Caki2 (cell line): ENCODE data around the gene KCNIP1. TPM values are rescaled to one million over a fixed set of nuclear protein-coding genes. Genes with fewer than 3 reads are reported as not detected.
A peak's percentile ranks its signal among the peaks of the same experiment; 100 is the strongest.

Experiments used
- DNase-seq: peaks from one replicate; pipeline ENCODE4 v3.0.0-alpha.2; 2015; ENCODE audit warnings: low read depth
- in situ Hi-C: cut with HindIII; loops from 2 replicates; pipeline ENCODE4 v1.10.0; 2016; ENCODE audit warnings: low sequenced_read_pairs, low pct_unique_long_range_greater_than_20kb, mixed read lengths
- total RNA-seq: library from RNA; depleted of rRNA; stranded (reverse); fragments of >200 nt; shearing (Covaris generic); gene quantifications from 2 replicates; pipeline ENCODE4 v1.2.3, GENCODE V29; 2014; ENCODE audit warnings: low replicate concordance; rRNA removed

Gene KCNIP1
- not detected in 2 replicates for total RNA-seq

DNA sequence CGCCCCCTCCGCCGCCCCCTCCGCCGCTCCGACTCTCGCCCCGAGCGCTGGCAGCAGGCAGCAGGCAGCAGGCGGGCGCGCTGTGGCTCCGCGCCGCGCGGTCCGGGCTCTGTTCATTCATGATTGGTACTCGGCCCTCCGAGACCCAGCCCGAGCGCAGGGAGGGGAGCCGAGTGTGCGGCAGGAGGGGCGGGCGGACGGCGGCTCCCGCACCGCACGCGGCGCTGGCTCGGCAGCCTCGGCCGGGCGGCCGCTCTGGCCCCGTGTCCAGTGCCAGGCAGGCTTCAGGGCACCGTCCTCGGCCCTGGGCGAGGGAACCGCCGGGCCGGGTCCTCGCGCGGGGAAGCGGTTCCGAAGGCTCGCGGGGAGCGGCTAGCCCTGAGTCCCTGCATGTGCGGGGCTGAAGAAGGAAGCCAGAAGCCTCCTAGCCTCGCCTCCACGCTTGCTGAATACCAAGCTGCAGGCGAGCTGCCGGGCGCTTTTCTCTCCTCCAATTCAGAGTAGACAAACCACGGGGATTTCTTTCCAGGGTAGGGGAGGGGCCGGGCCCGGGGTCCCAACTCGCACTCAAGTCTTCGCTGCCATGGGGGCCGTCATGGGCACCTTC lies at the start of gene KCNIP1:
Gene KCNIP1 (plus strand): TSS at position 31 of the 607 bp plus-strand sequence.
- in situ Hi-C loops, result no loop called here
- no peak for DNase-seq

- no peak for DNase-seq
- in situ Hi-C loops, result no loop called here
Measured at GRCh38 chr5:170463426-170463825, 40.4 kb upstream of the KCNIP1 start.

DNA sequence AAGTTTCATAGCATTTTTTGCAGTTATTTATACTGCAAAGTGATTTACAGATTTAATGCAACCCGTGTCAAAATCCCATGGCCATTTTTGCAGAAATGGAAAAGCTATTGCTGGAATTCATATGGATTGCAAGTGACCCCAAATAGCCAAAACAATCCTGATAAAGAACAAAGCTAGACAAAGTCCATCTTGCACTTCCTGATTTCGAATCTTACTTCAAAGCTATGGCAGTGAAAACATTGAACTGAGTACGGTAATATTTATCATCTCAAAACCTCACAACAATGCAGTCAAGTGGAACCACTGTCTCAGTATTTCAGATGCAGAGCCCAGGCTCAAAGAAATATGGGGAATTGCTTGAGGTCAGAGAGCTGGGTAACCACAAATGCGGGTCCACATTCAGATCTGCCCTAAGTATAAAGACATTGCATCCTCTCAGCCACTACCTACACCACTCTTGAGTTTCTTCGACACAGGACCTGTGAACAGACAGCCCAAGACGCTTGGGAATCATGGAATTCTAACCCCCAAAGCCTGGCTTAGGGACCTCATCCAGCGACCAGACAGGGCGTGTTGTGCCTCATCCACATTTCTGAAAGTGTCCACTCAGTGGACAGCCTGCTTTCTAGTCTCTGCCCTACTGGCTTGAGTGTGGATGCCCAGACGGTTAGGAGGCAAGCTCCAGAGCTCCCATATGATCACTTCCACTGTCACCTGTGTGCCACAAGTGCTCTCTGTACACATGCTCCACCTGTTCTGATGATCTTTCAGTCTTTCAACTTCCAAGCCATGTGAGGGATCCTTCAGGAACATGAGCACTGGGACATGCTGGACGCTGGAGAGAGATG lies 39.3 kb upstream of the KCNIP1 start:
- in situ Hi-C loops, result no loop called here
- no peak for DNase-seq

- in situ Hi-C loops, result no loop called here
- no peak for DNase-seq
Measured at GRCh38 chr5:170466553-170466952, 37.3 kb upstream of the KCNIP1 start.

- in situ Hi-C loops, result no loop called here
- peak; percentile 69 for DNase-seq
Measured at GRCh38 chr5:170466988-170467707, 36.7 kb upstream of the KCNIP1 start.

DNA sequence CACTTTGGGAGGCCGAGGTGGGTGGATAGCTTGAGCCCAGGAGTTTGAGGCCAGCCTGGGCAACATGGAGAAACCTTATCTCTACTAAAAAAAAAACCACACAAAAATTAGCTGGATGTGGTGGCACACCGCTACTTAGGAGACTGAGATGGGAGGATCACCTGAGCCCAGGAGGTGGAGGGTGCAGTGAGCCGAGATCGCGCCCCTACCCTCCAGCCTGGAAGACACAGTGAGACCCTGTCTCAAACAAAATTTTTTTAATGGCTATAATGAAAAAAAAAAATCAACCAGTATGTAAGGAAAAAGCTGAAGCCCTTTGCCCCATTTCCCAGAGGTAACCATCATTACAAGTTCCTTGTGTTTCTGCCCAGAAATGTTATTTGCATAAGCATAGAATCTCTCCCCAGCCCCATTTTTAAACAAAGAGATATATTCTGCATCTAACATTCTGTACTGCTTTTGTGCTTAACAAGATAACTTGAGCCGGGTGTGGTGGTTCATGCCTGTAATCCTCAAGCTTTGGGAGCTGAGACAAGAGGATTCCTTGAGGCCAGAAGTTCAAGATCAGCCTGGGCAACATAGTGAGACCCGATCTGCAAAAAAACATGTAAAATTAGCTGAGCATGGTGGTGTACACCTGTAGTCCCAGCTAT lies 35.1 kb upstream of the KCNIP1 start:
- in situ Hi-C loops, result no loop called here
- no peak for DNase-seq

GRCh38 chr5:170469414-170469813 lies 34.4 kb upstream of the KCNIP1 start:
- no peak for DNase-seq
- in situ Hi-C loops, result no loop called here

- DNase-seq, result no peak
- in situ Hi-C loops, result no loop called here
Measured at GRCh38 chr5:170470275-170470674, 33.5 kb upstream of the KCNIP1 start.

- no peak for DNase-seq
- in situ Hi-C loops, result no loop called here
Measured at GRCh38 chr5:170470808-170471404, 32.9 kb upstream of the KCNIP1 start.

GRCh38 chr5:170471551-170472178 lies 32.2 kb upstream of the KCNIP1 start:
- in situ Hi-C loops, result no loop called here
- no peak for DNase-seq

DNA sequence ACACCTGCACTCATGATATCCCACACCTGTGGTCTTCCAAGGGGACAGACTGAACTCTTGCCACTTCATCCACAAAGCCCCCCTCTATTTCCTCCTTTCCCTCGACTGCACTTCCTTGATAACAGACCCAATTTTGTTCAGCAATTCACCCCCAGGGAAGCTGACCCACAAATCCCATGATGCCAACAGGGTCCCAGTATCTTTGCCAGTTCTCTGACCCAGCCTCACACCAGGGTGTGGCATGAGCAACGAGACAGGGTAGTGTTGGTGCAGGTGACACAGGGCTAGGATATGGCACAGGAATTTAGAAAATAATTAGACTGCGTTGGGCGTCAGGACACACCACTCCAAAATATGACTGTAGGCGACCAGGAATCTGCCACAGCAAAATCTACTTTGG lies 30.2 kb upstream of the KCNIP1 start:
- in situ Hi-C loops, result no loop called here
- DNase-seq, result no peak

DNA sequence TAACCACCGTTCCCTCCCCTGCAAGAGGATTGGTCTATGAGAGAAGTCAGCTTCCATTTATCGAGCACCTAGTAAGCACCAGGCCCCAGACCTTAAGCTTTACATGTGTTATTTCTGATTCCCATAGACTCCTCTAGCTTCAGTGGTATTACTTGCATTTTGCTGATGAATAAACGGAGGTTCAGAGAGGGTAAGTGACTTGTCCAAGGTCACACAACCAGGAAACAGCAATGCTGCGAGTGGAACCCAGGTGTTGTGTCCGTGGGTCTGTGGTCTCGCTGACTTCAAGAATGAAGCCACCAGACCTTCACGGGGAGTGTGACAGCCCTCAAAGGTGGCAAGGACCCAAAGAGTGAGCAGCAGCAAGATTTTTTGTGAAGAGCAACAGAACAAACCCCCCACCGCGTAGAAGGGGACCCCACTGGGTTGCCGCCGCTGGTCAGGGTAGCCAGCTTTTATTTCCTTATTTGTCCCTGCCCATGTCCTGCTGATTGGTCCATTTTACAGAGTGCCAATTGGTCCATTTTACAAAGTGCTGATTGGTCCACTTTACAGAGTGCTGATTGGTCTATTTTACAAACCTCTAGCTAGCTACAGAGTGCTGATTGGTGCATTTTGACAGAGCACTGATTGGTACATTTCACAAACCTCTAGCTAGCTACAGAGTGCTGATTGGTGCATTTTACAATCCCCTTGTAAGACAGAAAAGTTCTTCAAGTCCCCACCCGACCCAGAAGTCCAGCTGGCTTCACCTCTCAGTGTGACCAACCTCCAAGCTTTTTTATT lies 29.1 kb upstream of the KCNIP1 start:
- in situ Hi-C loops, result no loop called here
- no peak for DNase-seq

DNA sequence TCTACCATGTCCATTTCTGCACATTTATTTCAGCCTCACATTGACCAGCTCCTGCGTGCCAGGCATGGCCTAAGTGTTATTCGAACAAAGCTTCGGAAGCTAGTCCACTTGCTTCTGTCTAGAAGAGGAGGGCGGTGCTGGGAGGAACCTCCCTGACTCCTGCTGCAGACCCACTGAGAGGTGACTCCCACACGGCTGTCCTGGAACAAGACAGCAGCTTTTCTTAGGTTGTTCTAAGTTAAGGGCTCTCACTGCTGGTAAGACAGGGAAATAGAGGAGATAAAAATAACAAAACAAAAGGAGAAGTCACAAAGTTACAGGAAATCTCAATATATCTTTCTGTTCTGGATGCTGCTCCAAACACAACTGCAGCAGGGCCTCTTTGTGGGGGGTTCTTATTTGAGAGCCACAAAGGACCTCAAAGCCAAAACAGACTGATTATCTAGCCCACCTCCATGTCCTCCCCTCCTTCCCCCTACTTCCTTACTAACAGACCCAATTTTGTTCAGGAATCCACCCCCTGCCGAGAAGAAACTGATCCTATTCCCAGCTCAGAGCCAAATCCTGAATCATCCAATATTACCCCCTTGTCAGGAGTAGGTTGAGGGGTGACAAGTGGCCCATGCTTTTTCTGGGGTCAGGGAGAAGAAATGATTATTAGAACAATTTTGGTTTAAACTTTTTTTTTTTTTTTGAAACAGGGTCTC lies 28.4 kb upstream of the KCNIP1 start:
- in situ Hi-C loops, result no loop called here
- DNase-seq, result no peak

DNA sequence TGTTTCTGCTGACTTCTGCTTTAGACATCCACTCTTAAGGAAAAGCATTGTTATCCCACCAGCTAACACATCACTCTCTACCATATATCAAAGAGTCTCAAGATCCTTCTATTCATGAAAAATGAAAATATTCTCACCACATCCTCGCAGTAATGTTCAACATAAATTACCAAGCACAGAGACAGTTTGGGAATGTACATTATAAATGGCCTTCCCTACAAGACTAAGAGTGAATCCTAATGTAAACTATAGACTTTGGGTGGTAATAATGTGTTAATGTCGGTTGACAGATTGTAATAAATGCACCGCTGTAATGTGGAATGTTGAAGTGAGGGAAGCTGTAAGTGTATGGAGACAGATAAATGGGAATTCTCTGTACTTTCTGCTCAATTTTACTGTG lies 27.1 kb upstream of the KCNIP1 start:
- in situ Hi-C loops, result no loop called here

GRCh38 chr5:170477906-170478305 lies 25.9 kb upstream of the KCNIP1 start:
- in situ Hi-C loops, result no loop called here

More for the DNA sequence above, 27.1 kb upstream of the KCNIP1 start:
- no peak for DNase-seq

GRCh38 chr5:170478306-170478705 lies 25.5 kb upstream of the KCNIP1 start:
- in situ Hi-C loops, result no loop called here
- DNase-seq, result no peak

More at GRCh38 chr5:170477906-170478305, 25.9 kb upstream of the KCNIP1 start:
- DNase-seq, result no peak

DNA sequence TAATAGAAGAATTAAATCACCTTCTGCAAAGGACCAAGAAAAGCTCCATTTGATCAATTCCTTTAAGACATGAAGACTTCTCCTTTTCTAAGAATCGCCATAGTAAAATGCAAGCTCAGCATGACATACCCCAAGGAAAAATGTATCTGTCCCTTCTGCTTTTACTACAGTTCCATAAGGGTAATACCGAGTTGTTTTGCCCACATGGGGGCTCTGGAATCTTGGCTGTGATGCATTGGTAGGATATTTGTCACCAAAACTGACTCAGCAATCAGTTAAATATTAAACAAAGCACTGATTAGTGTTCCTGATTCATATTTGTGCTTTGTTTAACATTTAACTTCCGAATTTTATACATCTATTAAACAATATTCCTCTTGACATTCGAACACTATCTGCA lies 24.3 kb upstream of the KCNIP1 start:
- in situ Hi-C loops, result no loop called here
- DNase-seq, result peak; percentile 79
